GM19328 (cell line): ENCODE data around the gene RBM20.

Experiments
- ATAC-seq: cut with Tn5 transposase; IDR thresholded peaks from one replicate; pipeline ENCODE4 v1.9.1; 2021; ENCODE audit warnings: mild to moderate bottlenecking, moderate library complexity; ENCODE audit not compliant: unreplicated experiment

Gene RBM20

GRCh38 chr10:110885932-110886674 is 242.0 kb downstream of the RBM20 start:
- no peak for ATAC-seq

DNA sequence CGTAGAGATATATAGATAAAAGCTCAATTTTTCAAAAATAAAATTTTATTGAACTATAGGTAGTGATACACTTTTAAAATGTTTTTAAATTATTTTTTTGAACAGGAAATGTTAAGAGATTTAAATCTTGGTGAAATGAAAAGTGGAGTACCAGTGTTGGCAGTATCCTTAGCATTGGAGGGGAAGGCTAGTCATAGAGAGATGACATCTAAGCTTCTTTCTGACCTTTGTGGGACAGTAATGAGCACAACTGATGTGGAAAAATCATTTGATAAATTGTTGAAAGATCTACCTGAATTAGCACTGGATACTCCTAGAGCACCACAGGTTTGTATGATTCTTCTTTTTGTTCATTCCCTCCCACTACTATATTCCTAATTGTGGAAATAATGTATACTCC is 243.4 kb downstream of the RBM20 start:
- no peak for ATAC-seq
